ENCODE results near the gene NFIX. TPM values are rescaled to one million over a fixed set of nuclear protein-coding genes. Genes with fewer than 3 reads are reported as not detected.
"Not testable (repeated sequence)": the region's sequence is repeated elsewhere in the genome, so short reads cannot be mapped to it uniquely, and the experiment has no call there.

NFIX gene
- total RNA-seq, 1 experiment from 2014 or later = 144 TPM

- peaks cover 10% of the 10 kb centered on the region for H3K36me3 ChIP-seq (ENCODE audit: control insufficient read depth, insufficient read depth, low read length)
- TF ChIP-seq TCF7L2 (IDR thresholded peaks at IDR 0.05; ENCODE audit: low read depth, low read length) (no peak), POLR2AphosphoS5 (IDR thresholded peaks at IDR 0.05; ENCODE audit: low read depth, low read length) (0 out of 2 replicates have a peak, but pooled peaks have one; percentile 24)
Measured at GRCh38 chr19:12953799-12954611, 41.3 kb upstream of the NFIX start.

GRCh38 chr19:12954612-12954962, 40.7 kb upstream of the NFIX start:
- CTCF ChIA-PET = interaction anchor here (0.6 to 1.3 kb wide), 2 partner anchors 10 to 11 kb away, joined by 3 to 5 read pairs; no protein-coding TSS in a partner anchor
- H3K36me3 ChIP-seq (ENCODE audit: control insufficient read depth, insufficient read depth, low read length) = peaks cover 7% of the 10 kb centered on the region
- peaks cover 30% of the 10 kb centered on the region for H3K4me1 ChIP-seq (ENCODE audit: control insufficient read depth, insufficient read depth, low read length)
- no peak for DNase-seq (ENCODE audit: low read depth, low spot score)
- POLR2A ChIA-PET = interaction anchor here (0.6 kb wide), 1 partner anchor 228 kb away, joined by 5 read pairs; no protein-coding TSS in a partner anchor
- H3K4me3 ChIP-seq (ENCODE audit: low read depth in 2 of 2, low read length in 2 of 2) = no peak overlapping the region
- TF ChIP-seq REST (IDR thresholded peaks at IDR 0.05; ENCODE audit: insufficient read depth in 1 of 2, low read depth in 2 of 2, low read length in 1 of 2) = no peak
- TF ChIP-seq POLR2AphosphoS5 (IDR thresholded peaks at IDR 0.05; ENCODE audit: low read depth, low read length) = no peak; the same call in 1 of the 2 replicates
- no peak for TF ChIP-seq CTCF (IDR thresholded peaks at IDR 0.05)
- TF ChIP-seq SIN3A (IDR thresholded peaks at IDR 0.05; ENCODE audit: borderline replicate concordance, insufficient read depth, low read depth, low read length) = no peak
- no peak for TF ChIP-seq TCF7L2 (IDR thresholded peaks at IDR 0.05; ENCODE audit: low read depth, low read length)
- no peaks in the 10 kb centered on the region for H3K9me3 ChIP-seq (ENCODE audit: control insufficient read depth, insufficient read depth, low read depth, low read length)
- peak overlapping the region; percentile 18 for H3K27ac ChIP-seq (ENCODE audit: low read length)
- TSS peak; percentile 79 for BruUV-seq (replicated peaks)
- intact Hi-C loops (cut with micrococcal nuclease; ENCODE audit: unreplicated experiment) (no loop called here), in situ Hi-C loops (cut with HindIII; ENCODE audit: low pct_unique_long_range_greater_than_20kb, low sequenced_read_pairs) (no loop called here)
- H3K27me3 ChIP-seq (ENCODE audit: control insufficient read depth, insufficient read depth, low read length) = no peaks in the 10 kb centered on the region
- ATAC-seq = no peak

More at GRCh38 chr19:12953799-12954611, 41.3 kb upstream of the NFIX start:
- no TSS peak for BruUV-seq (replicated peaks)
- DNase-seq (ENCODE audit: low read depth, low spot score) (no peak), ATAC-seq (peak; percentile 15; the same call in 1 of the 2 replicates)
- Histone ChIP-seq H3K4me3 (ENCODE audit: low read depth in 2 of 2, low read length in 2 of 2) (no peak overlapping the region), H3K9me3 (ENCODE audit: control insufficient read depth, insufficient read depth, low read depth, low read length) (no peaks in the 10 kb centered on the region), H3K27ac (ENCODE audit: low read length) (peak overlapping the region; percentile 51; the same call in 1 of the 2 replicates), H3K4me1 (ENCODE audit: control insufficient read depth, insufficient read depth, low read length) (peaks cover 30% of the 10 kb centered on the region), H3K27me3 (ENCODE audit: control insufficient read depth, insufficient read depth, low read length) (no peaks in the 10 kb centered on the region)
- ChIA-PET POLR2A (interaction anchor here (0.6 kb wide), 1 partner anchor 14 kb away, joined by 3 read pairs; no protein-coding TSS in a partner anchor), CTCF (interaction anchor here (0.6 to 1.3 kb wide), 3 partner anchors 10 to 16 kb away, joined by 3 to 5 read pairs (median 3); no protein-coding TSS in a partner anchor)
- intact Hi-C loops (cut with micrococcal nuclease; ENCODE audit: unreplicated experiment) = no loop called here
- in situ Hi-C loops (cut with HindIII; ENCODE audit: low pct_unique_long_range_greater_than_20kb, low sequenced_read_pairs) = no loop called here

- H3K27me3 ChIP-seq (ENCODE audit: control insufficient read depth, insufficient read depth, low read length); intact Hi-C loops (cut with micrococcal nuclease; ENCODE audit: unreplicated experiment); BruUV-seq (replicated peaks); CTCF ChIA-PET; DNase-seq (ENCODE audit: low read depth, low spot score); ATAC-seq; H3K36me3 ChIP-seq (ENCODE audit: control insufficient read depth, insufficient read depth, low read length); POLR2A ChIA-PET; in situ Hi-C loops (cut with HindIII; ENCODE audit: low pct_unique_long_range_greater_than_20kb, low sequenced_read_pairs); H3K9me3 ChIP-seq (ENCODE audit: control insufficient read depth, insufficient read depth, low read depth, low read length): not testable (repeated sequence)
- peak overlapping the region; percentile 58 for H3K27ac ChIP-seq (ENCODE audit: low read length)
- peak overlapping the region; percentile 72 to 78 for H3K4me3 ChIP-seq (ENCODE audit: low read depth in 2 of 2, low read length in 2 of 2)
- H3K4me1 ChIP-seq (ENCODE audit: control insufficient read depth, insufficient read depth, low read length) = peaks cover 30% of the 10 kb centered on the region
Measured at GRCh38 chr19:12955575-12955974, 39.7 kb upstream of the NFIX start.

Measured in Panc1 (cell line).